Effector memory CD4-positive, alpha-beta T cell (primary cell): ENCODE results near the gene USP44.
A peak's percentile ranks its signal among the peaks of the same experiment; 100 is the strongest.

Experiments
- DNase-seq, 3 donors: peaks; one replicate each; pipeline ENCODE4 v3.0.0-alpha.2; 2020
- H3K27ac ChIP-seq: 2 replicates; pipeline ENCODE4 v1.7.0; 2013; ENCODE audit warnings: mild to moderate bottlenecking, low read length, moderate library complexity; ENCODE audit not compliant: insufficient read depth, poor library complexity, severe bottlenecking
- H3K27me3 ChIP-seq: replicated peaks from 2 replicates; pipeline ENCODE4 v1.7.0; 2013; ENCODE audit warnings: mild to moderate bottlenecking, low read length; ENCODE audit not compliant: insufficient read depth, control insufficient read depth, poor library complexity, severe bottlenecking
- H3K36me3 ChIP-seq: 2 replicates; pipeline ENCODE4 v1.7.0; 2013; ENCODE audit warnings: mild to moderate bottlenecking, low read length, moderate library complexity; ENCODE audit not compliant: control insufficient read depth, insufficient read depth
- H3K4me1 ChIP-seq: 2 replicates; pipeline ENCODE4 v1.7.0; 2013; ENCODE audit warnings: low read length, mild to moderate bottlenecking; ENCODE audit not compliant: control insufficient read depth, insufficient read depth, poor library complexity, severe bottlenecking
- H3K4me3 ChIP-seq: 2 replicates; pipeline ENCODE4 v1.7.0; 2013; ENCODE audit warnings: low read length, low read depth, mild to moderate bottlenecking; ENCODE audit not compliant: insufficient read depth, poor library complexity, severe bottlenecking
- H3K9me3 ChIP-seq: 2 replicates; pipeline ENCODE4 v1.7.0; 2013; ENCODE audit warnings: mild to moderate bottlenecking, low read length, moderate library complexity; ENCODE audit not compliant: control insufficient read depth

USP44 gene

GRCh38 chr12:95473884-95474659 is 77.2 kb downstream of the USP44 start, which contains the start of gene METAP2:
Gene METAP2 (plus strand): TSS chr12:95474152. CDS start chr12:95474180, 28 bp downstream.
- peaks cover 5% of the 10 kb centered on the region for H3K4me1 ChIP-seq
- no peaks in the 10 kb centered on the region for H3K27me3 ChIP-seq
- H3K36me3 ChIP-seq, result peaks cover 17% of the 10 kb centered on the region
- peak; percentile 75 to 82 (median 82) for DNase-seq
- no peaks in the 10 kb centered on the region for H3K9me3 ChIP-seq
- H3K27ac ChIP-seq, result peak within 1 kb of the TSS; percentile 82
- peak within 1 kb of the TSS; percentile 82 for H3K4me3 ChIP-seq

GRCh38 chr12:95473231-95473883 is 77.9 kb downstream of the USP44 start:
- H3K4me3 ChIP-seq, result peak overlapping the region; percentile 82
- peaks cover 17% of the 10 kb centered on the region for H3K36me3 ChIP-seq
- no peaks in the 10 kb centered on the region for H3K9me3 ChIP-seq
- DNase-seq, result peak in 2 of 3 donors; percentile 6 to 7
- H3K4me1 ChIP-seq, result peaks cover 5% of the 10 kb centered on the region
- H3K27me3 ChIP-seq, result no peaks in the 10 kb centered on the region
- H3K27ac ChIP-seq, result peak overlapping the region; percentile 82

GRCh38 chr12:95470300-95470699 is 81.0 kb downstream of the USP44 start:
- H3K27ac ChIP-seq, result no peak overlapping the region
- no peaks in the 10 kb centered on the region for H3K9me3 ChIP-seq
- H3K4me3 ChIP-seq, result no peak overlapping the region
- no peak for DNase-seq
- H3K36me3 ChIP-seq, result no peaks in the 10 kb centered on the region
- H3K4me1 ChIP-seq, result peaks cover 2% of the 10 kb centered on the region
- H3K27me3 ChIP-seq, result no peaks in the 10 kb centered on the region
